ENCODE results near the gene MEOX2.
A peak's percentile ranks its signal among the peaks of the same experiment; 100 is the strongest.

Gene MEOX2

DNA sequence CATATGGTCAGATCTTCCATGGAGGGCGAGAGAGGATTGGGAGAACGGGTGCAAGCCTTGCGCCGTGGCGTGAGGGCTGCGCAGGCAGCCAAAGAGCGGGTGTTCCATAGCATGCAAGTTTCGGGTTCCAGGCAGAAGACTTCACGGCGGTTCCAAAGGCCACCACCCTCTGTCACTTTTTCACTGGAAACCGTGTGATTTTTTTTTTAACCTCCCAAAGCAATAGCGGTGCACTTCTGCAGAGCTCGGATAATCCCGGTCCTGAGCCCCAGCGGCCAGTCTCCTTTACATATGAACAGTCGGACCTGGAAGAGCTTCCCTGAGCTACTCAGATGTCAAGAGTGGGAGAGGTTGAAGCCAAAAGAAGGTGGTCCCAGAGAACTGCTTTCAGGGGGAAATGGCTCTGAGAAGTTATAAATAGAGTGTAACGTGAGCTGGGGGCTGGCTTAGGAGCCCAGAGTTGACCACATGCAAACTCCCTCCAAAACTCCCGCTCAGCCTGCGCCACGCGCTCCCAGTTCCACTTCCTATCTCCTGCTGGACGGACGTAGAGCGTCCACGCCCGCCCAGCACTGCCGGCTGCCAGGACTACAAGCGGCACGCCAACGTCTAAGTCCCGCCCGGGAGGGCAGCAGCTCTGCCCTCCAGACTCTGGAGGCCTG is at the start of gene MEOX2:
Gene MEOX2, minus strand, starts transcription at position 389 of the 662 bp plus-strand sequence. Its CDS starts 281 bp downstream, at position 108.
- intact Hi-C loops (cut with DNase I): no loop called here
- peak in 2 of 42 donors; percentile 3 to 7 for DNase-seq

- intact Hi-C loops (cut with DNase I): no loop called here
Measured at GRCh38 chr7:15729746-15730145, 43.3 kb upstream of the MEOX2 start.

DNA sequence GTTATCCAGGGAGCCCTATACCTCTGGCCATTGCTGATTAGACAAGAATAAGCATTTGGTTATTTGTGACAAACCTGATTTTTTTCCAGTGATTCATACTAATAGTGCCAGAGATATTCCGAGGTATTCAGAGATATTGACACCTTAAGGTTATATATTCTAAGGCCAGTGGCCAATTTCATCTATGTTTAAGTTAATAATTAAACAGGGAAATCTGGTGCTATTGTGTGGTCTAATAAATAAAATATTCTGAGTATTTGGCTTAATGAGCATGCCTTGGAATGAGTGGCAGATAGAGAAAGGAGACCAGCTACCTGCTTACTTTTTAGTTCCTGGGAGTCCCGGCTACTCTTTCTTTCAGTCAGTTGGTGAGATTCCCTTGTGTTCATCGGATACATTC is 38.6 kb upstream of the MEOX2 start:
- DNase-seq: no peak
- intact Hi-C loops (cut with DNase I): no loop called here

More at GRCh38 chr7:15729746-15730145, 43.3 kb upstream of the MEOX2 start:
- no peak for DNase-seq

- intact Hi-C loops (cut with DNase I): no loop called here
- no peak for DNase-seq
Measured at GRCh38 chr7:15723841-15724240, 37.4 kb upstream of the MEOX2 start.

DNA sequence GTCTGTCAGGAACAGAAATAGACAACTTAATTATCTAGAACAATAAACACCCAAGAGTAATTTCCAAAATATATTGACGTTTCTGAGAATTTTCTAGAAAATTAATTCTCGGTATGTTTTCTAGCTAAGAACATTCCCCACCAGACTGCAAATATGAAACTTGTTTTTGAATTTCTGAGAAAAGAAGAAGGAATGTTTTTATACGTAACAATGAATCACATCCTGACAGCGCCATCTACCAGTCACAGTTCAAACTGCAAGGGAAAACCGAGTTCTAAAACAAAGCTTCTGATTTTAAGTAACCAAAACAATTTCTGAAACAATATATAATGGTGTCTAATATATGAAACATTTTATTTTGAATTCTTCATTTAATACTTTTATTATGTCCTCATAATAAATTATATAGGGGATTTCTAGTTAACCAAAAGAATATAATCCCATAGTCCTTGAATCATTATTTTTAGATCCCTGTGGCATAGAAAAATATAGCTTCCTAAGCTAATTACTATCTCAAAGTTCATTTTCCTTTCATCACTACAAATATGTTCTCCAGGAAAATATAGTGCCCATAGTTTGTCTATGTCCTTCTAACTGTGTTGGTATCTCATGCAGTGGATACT is 34.5 kb upstream of the MEOX2 start:
- peak in 37 of 42 donors; percentile 7 to 80 (median 42) for DNase-seq
- intact Hi-C loops (cut with DNase I): no loop called here

- intact Hi-C loops (cut with DNase I): no loop called here
- DNase-seq: no peak
Measured at GRCh38 chr7:15719311-15719710, 32.8 kb upstream of the MEOX2 start.

- DNase-seq: no peak
- intact Hi-C loops (cut with DNase I): no loop called here
Measured at GRCh38 chr7:15715435-15715834, 29.0 kb upstream of the MEOX2 start.

DNA sequence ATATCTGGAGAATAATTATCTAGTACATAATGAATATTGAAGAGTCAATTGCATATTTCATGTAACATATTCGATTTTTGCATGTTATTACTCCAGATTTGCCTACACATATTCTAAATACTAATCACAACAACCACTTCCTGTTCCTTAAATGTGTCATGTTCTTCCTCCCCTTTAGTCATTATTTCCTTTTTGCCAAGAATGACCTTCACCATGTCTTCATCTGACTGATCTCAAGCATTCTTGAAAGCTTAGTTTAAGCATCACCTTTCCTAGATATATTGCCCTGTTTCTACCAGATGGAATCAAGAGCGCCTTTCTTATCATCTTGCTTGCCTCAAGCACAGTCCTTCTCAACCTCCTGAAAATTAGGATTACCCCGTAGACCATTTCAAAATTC is 23.5 kb upstream of the MEOX2 start:
- intact Hi-C loops (cut with DNase I): no loop called here
- no peak for DNase-seq

GRCh38 chr7:15707570-15707969 is 21.1 kb upstream of the MEOX2 start:
- DNase-seq: no peak
- intact Hi-C loops (cut with DNase I): no loop called here

- intact Hi-C loops (cut with DNase I): no loop called here
- DNase-seq: no peak
Measured at GRCh38 chr7:15703732-15704131, 17.2 kb upstream of the MEOX2 start.

- intact Hi-C loops (cut with DNase I): no loop called here
- DNase-seq: no peak
Measured at GRCh38 chr7:15692501-15693020, 6.1 kb upstream of the MEOX2 start.

DNA sequence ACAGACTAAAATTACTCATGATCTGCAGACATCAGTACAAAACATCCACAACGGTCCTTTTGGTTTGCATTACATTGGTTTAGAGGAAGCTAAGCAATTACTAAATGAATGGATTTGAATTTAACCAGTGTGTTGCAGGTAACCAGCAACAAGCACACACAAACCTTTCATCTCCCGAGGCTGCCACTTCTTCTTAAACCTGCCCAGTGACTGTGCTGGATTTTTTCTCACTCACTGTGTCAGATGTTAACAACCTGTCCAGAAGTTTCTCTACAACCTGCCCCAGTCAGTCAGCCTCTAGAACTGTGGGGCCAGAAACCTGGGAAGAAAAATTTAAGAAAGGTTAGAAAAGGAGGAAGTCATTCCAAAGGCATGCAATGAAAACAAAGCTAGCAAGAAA is 2.4 kb upstream of the MEOX2 start:
- DNase-seq: no peak
- intact Hi-C loops (cut with DNase I): no loop called here

- intact Hi-C loops (cut with DNase I): no loop called here
- DNase-seq: no peak
Measured at GRCh38 chr7:15688279-15688626, 1.8 kb upstream of the MEOX2 start.

- peak in 11 of 42 donors; percentile 11 to 48 (median 24) for DNase-seq
- intact Hi-C loops (cut with DNase I): no loop called here
Measured at GRCh38 chr7:15687546-15688278, 1.2 kb upstream of the MEOX2 start.

DNA sequence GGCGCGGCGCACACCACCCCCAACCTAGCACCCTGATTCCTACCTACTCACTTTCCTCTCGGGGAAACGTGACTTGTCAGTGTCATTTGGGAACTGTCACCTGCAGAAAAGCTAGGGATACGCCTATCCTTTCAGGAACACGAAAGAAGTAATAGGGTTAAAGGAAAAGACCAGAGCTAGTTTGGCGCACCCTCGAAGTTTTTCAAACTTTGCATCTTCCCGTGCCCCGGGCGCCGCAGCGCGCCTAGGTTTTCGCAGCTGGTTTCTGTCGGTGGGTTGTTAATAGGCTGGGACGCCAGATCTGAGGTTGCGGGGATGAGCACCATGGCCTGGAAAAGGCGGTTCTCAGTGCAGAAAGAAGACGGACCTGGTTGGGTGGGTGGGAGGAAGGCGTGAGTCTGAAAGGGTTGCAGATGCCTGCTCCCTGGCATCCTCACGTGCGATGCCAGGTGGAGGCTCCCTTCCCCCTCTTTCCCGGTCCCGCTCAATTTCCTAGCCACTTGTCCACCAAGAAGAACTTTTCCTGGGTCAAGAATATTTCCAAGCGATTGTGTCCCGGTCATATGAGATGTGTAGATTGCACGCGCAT is 568 bp upstream of the MEOX2 start:
- no peak for DNase-seq
- intact Hi-C loops (cut with DNase I): no loop called here

DNA sequence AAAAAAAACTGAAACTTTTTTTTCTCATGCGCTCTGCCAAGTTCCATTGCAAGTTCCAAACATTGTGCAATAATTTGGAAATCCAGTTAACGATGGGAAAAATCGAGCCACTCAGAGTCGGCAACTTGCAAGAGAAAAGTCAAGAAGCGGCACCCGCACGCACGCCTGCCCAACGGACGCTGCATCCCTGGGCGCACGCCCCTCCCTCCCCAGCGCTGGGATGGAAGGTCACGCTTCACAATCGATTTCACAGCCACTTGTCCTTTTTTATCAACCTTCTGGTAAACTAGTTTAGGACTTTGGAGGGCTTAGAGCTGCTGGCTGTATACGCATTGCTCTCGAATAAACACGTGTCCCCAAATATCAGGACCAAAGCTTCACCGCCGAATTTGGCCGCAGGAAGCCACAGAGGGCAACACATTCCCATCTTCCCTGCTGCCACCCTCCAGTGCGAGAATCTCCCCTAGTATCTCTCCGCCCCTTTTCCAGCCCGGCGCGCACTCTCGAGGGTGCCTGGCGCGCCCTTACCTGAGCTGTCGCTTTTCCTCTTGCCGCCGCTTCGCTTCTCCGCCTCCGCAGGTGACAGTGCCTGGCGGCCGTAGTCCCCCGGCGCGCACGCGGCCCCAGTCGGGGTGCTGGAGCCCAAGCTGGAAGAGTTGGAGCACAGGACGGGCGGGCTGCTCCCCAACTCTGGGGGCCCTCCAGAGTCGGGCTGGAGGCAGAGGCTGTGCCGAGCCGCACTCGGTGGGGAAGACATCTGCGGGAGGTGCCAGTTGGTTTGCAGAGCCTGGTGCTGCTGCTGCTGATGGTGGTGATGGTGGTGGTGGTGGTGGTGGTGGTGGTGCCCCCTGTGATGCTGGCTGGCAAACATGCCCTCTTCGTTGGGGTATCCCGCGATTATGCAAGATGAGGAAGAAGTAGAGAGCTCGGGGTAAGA is 857 bp downstream of the MEOX2 start:
- intact Hi-C loops (cut with DNase I): no loop called here
- peak in 4 of 42 donors; percentile 4 to 19 (median 12) for DNase-seq

- intact Hi-C loops (cut with DNase I): no loop called here
- DNase-seq: no peak
Measured at GRCh38 chr7:15684871-15685270, 1.6 kb downstream of the MEOX2 start.

GRCh38 chr7:15684111-15684800 is 2.2 kb downstream of the MEOX2 start:
- DNase-seq: no peak
- intact Hi-C loops (cut with DNase I): no loop called here

Data from head of caudate nucleus (tissue), 42 donors.